Smooth muscle cell (in vitro differentiated cells): ENCODE data around the gene STON2. TPM values are rescaled to one million over a fixed set of nuclear protein-coding genes. Genes with fewer than 3 reads are reported as not detected.

Source experiments
- DNase-seq: peaks from one replicate; lab custom pipeline; 2025; ENCODE audit not compliant: unreplicated experiment; lab: John Stamatoyannopoulos, UW
- H2AFZ ChIP-seq: fragments of 200-600 bp; sonication (generic); 2 replicates; pipeline ENCODE4 v1.6.0; 2016; ENCODE audit warnings: antibody characterized with exemption, low read depth, mild to moderate bottlenecking
- H3F3A ChIP-seq: fragments of 200-600 bp; sonication (generic); 2 replicates; pipeline ENCODE4 v1.6.0; 2017; ENCODE audit warnings: antibody characterized with exemption, low read depth
- H3K27ac ChIP-seq: fragments of 200-600 bp; sonication (generic); 2 replicates; pipeline ENCODE4 v1.5.1; 2016; ENCODE audit warnings: low read depth, mild to moderate bottlenecking
- H3K27me3 ChIP-seq: fragments of 200-600 bp; sonication (generic); 2 replicates; pipeline ENCODE4 v1.6.1; 2016; ENCODE audit warnings: low read depth, mild to moderate bottlenecking
- H3K36me3 ChIP-seq: fragments of 200-600 bp; sonication (generic); 2 replicates; pipeline ENCODE4 v1.5.1; 2016; ENCODE audit warnings: low read depth
- H3K4me1 ChIP-seq: fragments of 200-600 bp; sonication (generic); 2 replicates; pipeline ENCODE4 v1.5.1; 2016; ENCODE audit warnings: low read depth
- H3K4me2 ChIP-seq: fragments of 200-600 bp; sonication (generic); 2 replicates; pipeline ENCODE4 v1.6.0; 2016; ENCODE audit warnings: mild to moderate bottlenecking
- H3K4me3 ChIP-seq: fragments of 200-600 bp; sonication (generic); 2 replicates; pipeline ENCODE4 v1.5.1; 2016; ENCODE audit warnings: mild to moderate bottlenecking
- H3K79me2 ChIP-seq: fragments of 200-600 bp; sonication (generic); 2 replicates; pipeline ENCODE4 v1.6.0; 2016; ENCODE audit warnings: low read depth, mild to moderate bottlenecking
- H3K9ac ChIP-seq: fragments of 200-600 bp; sonication (generic); 2 replicates; pipeline ENCODE4 v1.6.0; 2016; ENCODE audit warnings: low read depth
- H3K9me3 ChIP-seq: fragments of 200-600 bp; sonication (generic); replicated peaks from 2 replicates; pipeline ENCODE4 v1.5.1; 2016; ENCODE audit warnings: low read depth
- H4K20me1 ChIP-seq: fragments of 200-600 bp; sonication (generic); 2 replicates; pipeline ENCODE4 v1.6.0; 2016; ENCODE audit warnings: low read depth
- CTCF ChIP-seq: fragments of 200-600 bp; sonication (generic); IDR thresholded peaks from 2 replicates; pipeline ENCODE4 v1.5.1; 2017; ENCODE audit warnings: borderline replicate concordance, mild to moderate bottlenecking, antibody characterized with exemption; ENCODE audit not compliant: insufficient read depth, poor library complexity, severe bottlenecking
- WGBS: methylation state at CpG from one replicate; pipeline ENCODE4 v1.1.7; 2016; ENCODE audit warnings: low lambda C conversion rate; 5-methylcytosine and 5-hydroxymethylcytosine counted together
- polyA plus RNA-seq: library from polyadenylated mRNA; unstranded; fragments of >200 nt; fragmentation: Nextera tagmentation; extraction: Ambion mirVana; gene quantifications from 2 replicates; pipeline ENCODE4 v1.2.1, GENCODE V29; 2016
- total RNA-seq: library from RNA; depleted of rRNA; stranded (reverse); fragments of >200 nt; gene quantifications from 2 replicates; pipeline ENCODE4 v1.2.3, GENCODE V29; 2014

The STON2 gene
- total and polyA plus RNA-seq, 2 experiments from 2014 or later: 1.7 to 43.6 TPM

GRCh38 chr14:81220580-81220829 lies 179.6 kb downstream of the STON2 start:
- peaks cover 25% of the 10 kb centered on the region for H3K4me1 ChIP-seq
- peaks cover 35% of the 10 kb centered on the region for H4K20me1 ChIP-seq
- peaks cover 36% of the 10 kb centered on the region for H3K79me2 ChIP-seq
- H3K4me2 ChIP-seq: peak overlapping the region; percentile 89
- TF ChIP-seq CTCF: no peak
- H3K27me3 ChIP-seq: no peaks in the 10 kb centered on the region
- WGBS: 1% methylated on average over 12 of the region's 13 CpGs
- H3K9me3 ChIP-seq: no peaks in the 10 kb centered on the region
- H3K9ac ChIP-seq: peak overlapping the region; percentile 94
- H3F3A ChIP-seq: peaks cover 15% of the 10 kb centered on the region
- H3K27ac ChIP-seq: peak overlapping the region; percentile 91
- H3K4me3 ChIP-seq: peak overlapping the region; percentile 98
- DNase-seq: no peak
- H2AFZ ChIP-seq: no peak overlapping the region
- H3K36me3 ChIP-seq: no peaks in the 10 kb centered on the region

- WGBS: under 1% methylated on average over 22 of the region's 84 CpGs
- H3K9ac ChIP-seq: peak overlapping the region; percentile 95
- peak overlapping the region; percentile 98 for H3K4me3 ChIP-seq
- peaks cover 4% of the 10 kb centered on the region for H3K36me3 ChIP-seq
- H3K27me3 ChIP-seq: no peaks in the 10 kb centered on the region
- H3F3A ChIP-seq: peaks cover 15% of the 10 kb centered on the region
- H4K20me1 ChIP-seq: peaks cover 40% of the 10 kb centered on the region
- H2AFZ ChIP-seq: peak overlapping the region; percentile 31
- H3K79me2 ChIP-seq: peaks cover 41% of the 10 kb centered on the region
- peak overlapping the region; percentile 90 for H3K4me2 ChIP-seq
- peak; percentile 30 for DNase-seq
- no peaks in the 10 kb centered on the region for H3K9me3 ChIP-seq
- H3K4me1 ChIP-seq: peaks cover 25% of the 10 kb centered on the region
- TF ChIP-seq CTCF: no peak
- peak overlapping the region; percentile 92 for H3K27ac ChIP-seq
These were observed 180.2 kb downstream of the STON2 start for GRCh38 chr14:81219759-81220579.

GRCh38 chr14:81219210-81219758 lies 180.8 kb downstream of the STON2 start:
- DNase-seq: peak; percentile 68
- peaks cover 48% of the 10 kb centered on the region for H3K79me2 ChIP-seq
- H2AFZ ChIP-seq: peak overlapping the region; percentile 31

More at GRCh38 chr14:81219210-81219758, 180.8 kb downstream of the STON2 start:
- H3K9me3 ChIP-seq: no peaks in the 10 kb centered on the region
- H4K20me1 ChIP-seq: peaks cover 43% of the 10 kb centered on the region
- H3K4me2 ChIP-seq: peak overlapping the region; percentile 90
- under 1% methylated on average over 29 of the region's 29 CpGs for WGBS
- peak overlapping the region; percentile 95 for H3K9ac ChIP-seq
- peaks cover 25% of the 10 kb centered on the region for H3K4me1 ChIP-seq
- H3K27ac ChIP-seq: peak overlapping the region; percentile 92
- H3K4me3 ChIP-seq: peak overlapping the region; percentile 71
- no peaks in the 10 kb centered on the region for H3K27me3 ChIP-seq
- H3K36me3 ChIP-seq: peaks cover 6% of the 10 kb centered on the region
- no peak for TF ChIP-seq CTCF
- H3F3A ChIP-seq: peaks cover 15% of the 10 kb centered on the region
